Measurements from ENCODE around the gene MRPL54.

MRPL54 gene

GRCh38 chr19:3762501-3763459 lies at the start of gene MRPL54:
TSS of gene MRPL54 (plus strand) at chr19:3762682. CDS start at chr19:3762701, 19 bp downstream.
- DNase-seq (ENCODE audit: low read depth): peak; percentile 100

GRCh38 chr19:3716147-3716668 lies 46.3 kb upstream of the MRPL54 start:
- no peak for DNase-seq (ENCODE audit: low read depth)

DNA sequence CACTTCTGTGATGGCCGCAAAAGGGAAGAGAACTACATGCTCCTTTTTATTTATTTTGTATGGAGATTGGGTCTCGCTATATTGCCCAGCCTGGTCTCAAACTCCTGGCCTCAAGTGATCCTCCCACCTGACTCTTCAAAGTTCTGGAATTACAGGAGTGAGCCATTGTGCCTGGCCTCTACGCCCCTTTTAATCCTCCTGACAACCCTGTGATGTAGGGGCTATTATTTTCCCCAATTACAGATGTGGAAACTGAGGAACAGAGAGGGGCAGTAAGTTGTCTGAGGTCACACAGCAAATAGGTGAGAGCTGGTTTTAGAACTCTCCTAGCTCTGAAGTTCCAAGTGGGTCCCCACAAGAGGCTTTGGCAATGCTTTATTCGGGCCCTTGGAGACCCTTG lies 42.6 kb upstream of the MRPL54 start:
- DNase-seq (ENCODE audit: low read depth): no peak

DNA sequence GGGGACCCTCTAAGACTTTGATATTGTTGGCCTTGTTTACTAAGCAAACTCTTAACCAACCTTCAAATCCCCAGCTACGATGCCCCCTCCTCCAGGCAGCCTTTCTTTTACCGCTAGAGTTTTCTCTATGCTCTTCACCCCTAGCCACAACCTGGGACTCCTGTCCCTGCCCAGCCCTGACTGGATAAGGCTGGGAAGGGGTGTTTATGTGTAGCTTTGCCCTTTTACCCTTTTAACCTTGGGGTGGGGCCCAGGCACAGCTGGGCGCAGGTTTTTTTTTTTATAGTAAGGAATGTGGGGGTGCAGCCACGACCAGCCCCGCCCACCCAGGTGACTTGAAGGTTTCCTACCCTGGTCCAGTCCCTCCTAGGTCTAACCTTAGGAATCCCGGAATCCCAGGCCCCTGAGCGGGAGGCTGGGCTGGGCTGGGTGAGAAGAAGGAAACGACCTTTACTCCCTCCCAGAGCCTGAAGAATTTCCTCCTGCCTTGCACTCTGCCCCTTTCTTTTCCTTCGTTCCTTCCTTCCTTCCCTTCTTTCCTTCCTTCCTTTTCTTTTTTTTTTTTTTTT lies 42.0 kb upstream of the MRPL54 start:
- DNase-seq (ENCODE audit: low read depth): no peak

DNA sequence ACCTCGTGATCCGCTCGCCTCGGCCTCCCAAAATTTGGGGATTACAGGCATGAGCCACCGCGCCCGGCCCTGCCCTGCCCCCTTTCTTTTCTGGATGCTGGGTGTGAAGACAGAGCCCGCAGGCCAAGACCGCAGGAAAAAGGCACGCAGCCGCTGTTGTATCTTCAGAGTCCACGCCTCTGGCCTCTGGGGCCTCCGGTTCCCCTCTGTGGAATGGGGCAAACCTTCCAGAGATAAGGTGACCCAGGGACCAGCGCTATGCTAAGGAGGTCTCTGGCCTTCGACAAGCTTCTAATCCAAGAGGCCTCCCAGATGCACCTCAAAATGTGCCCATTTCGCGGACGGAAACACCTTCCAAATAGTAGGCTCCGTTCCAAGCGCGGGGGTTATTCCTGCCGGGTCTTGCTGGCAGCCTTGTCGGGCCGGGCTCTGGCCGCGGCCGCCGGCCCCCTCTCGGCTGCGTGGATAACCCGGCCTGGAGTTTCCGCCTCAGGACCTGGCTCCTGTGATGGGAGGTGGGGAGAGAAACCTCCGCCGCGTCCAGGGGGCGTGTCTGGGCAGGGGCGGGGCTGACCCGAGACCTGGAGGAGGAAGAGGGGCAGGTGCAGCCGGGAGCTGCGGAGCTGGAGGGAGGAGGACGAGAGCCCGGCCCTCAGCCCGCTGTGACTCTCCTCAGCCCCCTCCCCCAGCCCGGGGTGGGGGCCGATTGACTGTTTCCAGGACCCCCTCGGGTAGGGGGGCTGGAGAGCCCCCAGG lies 41.2 kb upstream of the MRPL54 start:
- DNase-seq (ENCODE audit: low read depth): peak; percentile 89

DNA sequence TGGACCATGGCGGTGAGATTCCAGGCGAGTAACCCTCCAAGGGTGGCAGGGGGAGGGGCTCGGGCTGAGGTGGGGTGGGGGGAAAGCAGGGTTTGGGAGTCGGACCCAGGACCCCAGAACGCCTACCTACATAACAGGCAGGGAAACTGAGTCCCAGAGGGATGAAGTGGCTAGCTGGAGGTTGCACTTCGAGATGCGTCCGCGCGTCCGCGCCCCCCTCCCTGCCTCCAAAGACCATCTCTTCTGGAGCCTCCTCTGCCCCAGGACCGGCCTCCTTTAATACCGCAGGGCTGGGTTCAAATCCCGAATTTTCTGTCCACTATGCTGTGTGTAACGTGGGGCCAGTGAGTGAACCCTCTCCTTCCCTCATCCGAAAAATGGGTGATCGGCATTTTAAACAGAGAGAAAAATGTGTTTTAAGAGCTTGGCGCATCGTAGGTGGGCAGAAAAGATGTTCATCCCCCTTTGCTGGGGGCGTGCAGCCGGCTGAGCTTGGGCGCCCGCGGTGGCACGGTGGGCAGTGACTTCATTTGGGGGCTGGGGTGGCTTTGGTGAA lies 40.5 kb upstream of the MRPL54 start:
- DNase-seq (ENCODE audit: low read depth): no peak

GRCh38 chr19:3722443-3723109 lies 39.9 kb upstream of the MRPL54 start:
- DNase-seq (ENCODE audit: low read depth): no peak

GRCh38 chr19:3723110-3723488 lies 39.4 kb upstream of the MRPL54 start:
- no peak for DNase-seq (ENCODE audit: low read depth)

DNA sequence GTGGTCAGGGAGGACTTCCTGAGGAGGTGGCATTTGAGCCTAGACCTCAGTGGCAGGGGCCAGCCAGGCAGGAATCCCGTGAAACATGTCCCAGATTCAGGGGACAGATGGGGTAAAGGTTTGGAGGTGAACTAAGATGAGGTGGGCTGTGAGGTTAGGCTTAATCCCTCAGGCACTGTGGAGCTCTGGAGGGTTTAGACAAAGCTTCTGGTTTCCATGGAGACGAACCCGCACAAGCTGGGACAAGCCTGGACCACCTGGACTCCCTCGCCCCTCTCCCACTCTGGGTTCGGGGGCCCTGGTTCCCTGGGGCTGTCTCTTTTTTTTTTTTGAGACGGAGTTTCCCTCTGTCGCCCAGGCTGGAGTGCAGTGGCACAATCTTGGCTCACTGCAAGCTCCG lies 38.6 kb upstream of the MRPL54 start:
- DNase-seq (ENCODE audit: low read depth): no peak

DNA sequence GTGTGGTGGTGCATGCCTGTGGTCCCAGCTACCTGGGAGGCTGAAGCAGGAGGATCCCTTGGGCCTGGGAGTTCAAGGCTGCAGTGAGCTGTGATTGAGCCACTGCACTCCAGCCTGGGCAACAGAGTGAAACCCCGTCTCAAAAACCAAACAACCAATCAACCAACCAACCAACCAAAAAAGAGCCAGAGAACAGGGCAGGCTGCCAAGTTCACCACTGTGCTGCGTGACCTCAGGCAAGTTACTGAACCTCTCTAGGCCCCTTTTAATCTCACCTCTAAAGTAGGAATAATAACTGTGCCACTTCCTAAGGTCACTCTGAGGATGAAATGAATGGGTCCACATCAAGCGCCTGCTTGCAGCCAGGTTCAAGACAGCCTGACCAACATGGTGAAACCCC lies 37.4 kb upstream of the MRPL54 start:
- DNase-seq (ENCODE audit: low read depth): no peak

DNA sequence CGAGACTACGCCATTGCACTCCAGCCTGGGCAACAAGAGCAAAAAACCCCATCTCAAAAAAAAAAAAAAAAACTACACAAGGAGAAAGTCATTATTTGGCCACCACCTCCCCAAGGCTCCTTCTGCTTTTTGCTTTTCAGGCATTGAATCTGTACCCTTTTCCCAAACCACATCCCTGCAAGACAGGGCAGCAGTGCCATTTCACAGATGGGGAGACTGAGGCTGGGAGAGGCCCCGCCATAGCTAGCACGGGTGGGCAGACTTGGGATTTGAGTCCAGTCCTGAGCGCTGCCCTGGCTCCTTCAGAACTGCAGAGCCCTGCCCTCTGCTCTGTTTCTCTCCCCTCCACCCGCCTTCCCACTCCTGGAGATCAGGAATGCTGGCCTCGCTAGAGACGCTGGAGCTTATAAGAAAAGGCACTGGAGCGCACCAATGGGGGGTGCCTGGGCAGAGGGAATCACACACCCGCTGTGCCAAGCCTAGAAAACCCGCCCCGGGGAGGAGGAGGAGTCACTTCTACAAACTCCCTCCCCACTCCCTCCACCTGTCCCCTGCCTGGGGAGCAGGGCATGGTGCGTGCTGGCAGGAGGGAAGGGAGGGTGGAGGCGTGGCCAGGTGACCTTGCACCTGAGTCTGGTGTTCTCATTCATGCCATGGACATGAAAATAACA lies 36.7 kb upstream of the MRPL54 start:
- DNase-seq (ENCODE audit: low read depth): no peak

- no peak for DNase-seq (ENCODE audit: low read depth)
Observed at GRCh38 chr19:3730457-3730958, 32.0 kb upstream of the MRPL54 start.

DNA sequence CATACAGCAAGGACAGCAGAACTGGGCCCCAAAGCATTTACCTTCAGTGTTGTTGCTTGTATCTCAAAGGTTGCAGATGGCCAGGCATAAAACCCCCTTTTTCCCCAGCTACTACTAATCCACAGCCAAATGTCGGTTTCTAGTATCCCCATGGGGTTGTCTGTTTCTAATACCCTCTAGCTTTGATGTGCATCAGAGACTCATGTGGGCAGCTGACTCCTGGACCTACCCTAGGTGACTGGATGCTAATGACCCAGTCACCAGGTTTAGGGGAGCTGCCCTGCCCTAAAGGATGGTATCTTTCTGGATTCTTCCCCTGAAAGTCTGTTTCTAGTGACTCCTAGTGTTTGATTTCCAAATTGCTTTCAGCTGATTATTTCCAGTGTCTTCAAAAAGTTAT lies 30.4 kb upstream of the MRPL54 start:
- no peak for DNase-seq (ENCODE audit: low read depth)

DNA sequence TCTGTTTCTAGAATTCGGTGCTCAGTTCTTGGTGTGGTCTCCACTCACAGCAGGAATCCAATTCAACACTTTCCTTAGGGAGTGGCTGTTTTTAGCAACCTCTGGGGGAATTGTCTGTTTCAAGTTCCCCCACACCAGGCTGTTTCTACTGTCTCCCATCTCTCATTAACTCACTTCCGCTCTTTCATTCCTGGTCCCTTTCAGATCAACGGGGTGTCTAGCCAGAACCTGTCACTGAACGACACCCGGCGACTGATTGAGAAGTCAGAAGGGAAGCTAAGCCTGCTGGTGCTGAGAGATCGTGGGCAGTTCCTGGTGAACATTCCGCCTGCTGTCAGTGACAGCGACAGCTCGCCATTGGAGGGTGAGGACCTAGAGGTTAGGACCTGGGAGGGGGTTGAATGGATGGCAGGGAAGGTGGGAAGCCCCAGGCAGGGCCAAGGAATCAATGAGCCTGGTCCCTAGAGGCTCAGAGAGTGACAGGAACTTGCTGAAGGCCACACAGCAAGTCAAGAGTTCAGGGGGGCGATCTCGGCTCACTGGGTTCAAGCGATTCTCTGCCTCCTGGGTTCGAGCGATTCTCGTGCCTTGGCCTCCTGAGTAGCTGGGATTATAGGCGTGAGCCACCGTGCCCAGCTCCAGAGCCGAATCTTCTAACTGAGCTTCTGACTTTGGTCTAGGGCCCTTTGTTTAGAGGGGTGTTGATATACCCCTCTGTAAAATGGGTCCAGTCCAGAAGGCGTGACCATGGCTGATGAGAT lies 28.8 kb upstream of the MRPL54 start:
- DNase-seq (ENCODE audit: low read depth): no peak

DNA sequence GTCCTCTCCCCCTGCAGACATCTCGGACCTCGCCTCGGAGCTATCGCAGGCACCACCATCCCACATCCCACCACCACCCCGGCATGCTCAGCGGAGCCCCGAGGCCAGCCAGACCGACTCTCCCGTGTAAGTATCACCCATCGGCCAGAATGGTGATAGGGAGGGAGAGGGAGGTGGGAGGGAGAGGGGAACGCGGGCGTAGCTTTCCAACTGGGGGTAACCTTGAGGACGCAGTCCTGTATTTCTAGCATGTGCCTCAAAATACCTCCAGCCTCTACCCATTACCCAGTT lies 28.2 kb upstream of the MRPL54 start:
- DNase-seq (ENCODE audit: low read depth): no peak

DNA sequence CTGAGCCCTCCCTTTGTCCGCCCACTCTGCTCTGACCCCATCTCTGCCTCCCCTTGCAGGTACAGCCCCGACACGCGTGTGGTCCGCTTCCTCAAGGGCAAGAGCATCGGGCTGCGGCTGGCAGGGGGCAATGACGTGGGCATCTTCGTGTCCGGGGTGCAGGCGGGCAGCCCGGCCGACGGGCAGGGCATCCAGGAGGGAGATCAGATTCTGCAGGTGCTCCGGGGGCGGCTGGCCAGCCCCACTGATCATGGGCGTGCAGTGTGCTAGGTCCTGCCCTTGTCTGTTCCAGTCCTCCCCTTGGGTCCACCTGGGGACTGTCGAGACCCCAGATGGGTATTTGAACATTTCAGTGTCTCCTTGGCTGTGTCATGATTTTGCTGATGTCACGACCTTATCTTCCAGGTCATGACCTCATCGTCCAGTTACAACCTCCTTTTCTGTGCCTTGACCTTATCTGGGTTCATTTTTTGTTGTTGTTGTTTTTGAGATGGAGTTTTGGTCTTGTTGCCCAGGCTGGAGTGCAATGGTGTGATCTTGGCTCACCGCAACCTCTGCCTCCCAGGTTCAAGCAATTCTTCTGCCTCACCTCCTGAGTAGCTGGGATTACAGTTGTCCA lies 26.3 kb upstream of the MRPL54 start:
- DNase-seq (ENCODE audit: low read depth): no peak

GRCh38 chr19:3737487-3738205 lies 24.8 kb upstream of the MRPL54 start:
- no peak for DNase-seq (ENCODE audit: low read depth)

GRCh38 chr19:3738477-3739220 lies 23.8 kb upstream of the MRPL54 start:
- no peak for DNase-seq (ENCODE audit: low read depth)

- no peak for DNase-seq (ENCODE audit: low read depth)
Observed at GRCh38 chr19:3740431-3740830, 22.1 kb upstream of the MRPL54 start.

All from iris pigment epithelial cell (primary cell).